GM12801 (cell line): ENCODE measurements around the gene RBM14.

Experiments
- TF ChIP-seq, protein P1 (sequence below): IDR thresholded peaks from one replicate; pipeline ENCODE4 v1.5.1; 2011; ENCODE audit warnings: control low read depth; ENCODE audit not compliant: insufficient read length; ENCODE audit errors: extremely low read depth

Gene RBM14

GRCh38 chr11:66663741-66664296 lies 47.4 kb downstream of the RBM14 start:
- TF ChIP-seq, protein P1, sequence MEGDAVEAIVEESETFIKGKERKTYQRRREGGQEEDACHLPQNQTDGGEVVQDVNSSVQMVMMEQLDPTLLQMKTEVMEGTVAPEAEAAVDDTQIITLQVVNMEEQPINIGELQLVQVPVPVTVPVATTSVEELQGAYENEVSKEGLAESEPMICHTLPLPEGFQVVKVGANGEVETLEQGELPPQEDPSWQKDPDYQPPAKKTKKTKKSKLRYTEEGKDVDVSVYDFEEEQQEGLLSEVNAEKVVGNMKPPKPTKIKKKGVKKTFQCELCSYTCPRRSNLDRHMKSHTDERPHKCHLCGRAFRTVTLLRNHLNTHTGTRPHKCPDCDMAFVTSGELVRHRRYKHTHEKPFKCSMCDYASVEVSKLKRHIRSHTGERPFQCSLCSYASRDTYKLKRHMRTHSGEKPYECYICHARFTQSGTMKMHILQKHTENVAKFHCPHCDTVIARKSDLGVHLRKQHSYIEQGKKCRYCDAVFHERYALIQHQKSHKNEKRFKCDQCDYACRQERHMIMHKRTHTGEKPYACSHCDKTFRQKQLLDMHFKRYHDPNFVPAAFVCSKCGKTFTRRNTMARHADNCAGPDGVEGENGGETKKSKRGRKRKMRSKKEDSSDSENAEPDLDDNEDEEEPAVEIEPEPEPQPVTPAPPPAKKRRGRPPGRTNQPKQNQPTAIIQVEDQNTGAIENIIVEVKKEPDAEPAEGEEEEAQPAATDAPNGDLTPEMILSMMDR = no peak

DNA sequence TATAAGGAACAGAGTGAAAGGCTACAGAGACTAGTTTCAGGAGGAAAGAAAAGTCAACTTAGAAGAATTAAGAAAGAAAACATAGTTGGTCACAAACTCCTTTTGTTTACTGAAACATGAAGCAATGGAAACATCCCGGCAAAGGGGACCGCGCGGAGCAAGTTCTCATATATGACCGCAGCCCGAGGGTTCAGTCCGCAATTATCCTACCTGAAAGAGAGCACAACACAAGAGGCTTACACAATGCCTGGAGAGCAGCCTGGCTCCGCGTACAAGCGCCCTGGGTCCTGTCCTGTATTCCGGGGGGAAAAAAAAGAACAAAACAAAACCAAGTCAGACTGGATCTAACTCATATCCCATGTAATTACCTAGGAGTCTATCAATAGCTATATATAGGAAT lies 48.9 kb downstream of the RBM14 start:
- TF ChIP-seq, protein P1 = no peak

DNA sequence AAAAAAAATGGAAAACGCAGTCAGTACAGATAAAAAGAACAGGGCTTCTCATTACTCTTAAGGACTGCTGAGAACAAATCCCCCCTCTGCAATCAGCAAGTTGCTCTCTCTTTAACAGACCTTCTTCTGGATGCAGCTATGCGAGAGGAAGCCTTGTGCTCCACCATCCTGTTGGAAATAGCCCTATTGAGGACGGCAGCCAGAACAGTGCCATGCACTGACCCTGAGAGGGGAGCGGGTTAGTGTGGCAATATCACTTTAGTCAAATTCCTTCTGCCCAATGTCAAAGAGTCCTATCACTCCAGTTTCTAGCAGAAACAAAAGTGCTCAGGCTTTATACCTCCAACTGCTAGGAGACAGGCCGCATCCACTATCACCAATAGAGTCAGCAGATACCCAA lies 54.4 kb downstream of the RBM14 start:
- TF ChIP-seq, protein P1 = no peak

DNA sequence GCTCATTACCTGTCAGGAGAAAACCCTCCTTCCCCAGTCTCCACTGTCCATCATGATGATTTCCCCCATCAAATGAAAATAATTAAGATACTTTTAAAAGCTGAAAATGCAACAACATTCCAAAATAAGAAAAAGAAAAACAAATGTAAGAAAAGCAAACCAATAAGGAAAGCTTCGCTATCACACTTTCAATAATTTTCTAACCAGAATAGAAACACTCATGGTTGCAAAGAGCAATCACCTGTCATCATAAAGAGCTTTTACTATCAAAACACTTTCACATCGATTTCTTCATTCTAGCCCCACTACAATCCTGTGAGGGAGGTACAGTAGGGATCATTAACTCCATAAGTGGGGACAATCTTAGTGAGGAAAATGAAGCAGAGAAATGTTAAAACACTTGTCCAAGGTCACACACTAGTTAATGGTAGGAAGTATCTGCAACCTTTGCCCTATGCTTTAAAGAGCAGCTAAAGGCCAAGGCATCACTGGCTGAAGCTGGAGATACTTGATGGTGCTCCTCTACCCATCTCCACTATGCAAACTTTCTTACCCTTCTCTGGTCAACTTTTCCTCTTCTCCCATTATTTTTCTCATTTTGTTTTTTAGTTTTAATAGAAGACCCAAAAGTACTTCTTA lies 58.7 kb downstream of the RBM14 start:
- TF ChIP-seq, protein P1 = no peak

DNA sequence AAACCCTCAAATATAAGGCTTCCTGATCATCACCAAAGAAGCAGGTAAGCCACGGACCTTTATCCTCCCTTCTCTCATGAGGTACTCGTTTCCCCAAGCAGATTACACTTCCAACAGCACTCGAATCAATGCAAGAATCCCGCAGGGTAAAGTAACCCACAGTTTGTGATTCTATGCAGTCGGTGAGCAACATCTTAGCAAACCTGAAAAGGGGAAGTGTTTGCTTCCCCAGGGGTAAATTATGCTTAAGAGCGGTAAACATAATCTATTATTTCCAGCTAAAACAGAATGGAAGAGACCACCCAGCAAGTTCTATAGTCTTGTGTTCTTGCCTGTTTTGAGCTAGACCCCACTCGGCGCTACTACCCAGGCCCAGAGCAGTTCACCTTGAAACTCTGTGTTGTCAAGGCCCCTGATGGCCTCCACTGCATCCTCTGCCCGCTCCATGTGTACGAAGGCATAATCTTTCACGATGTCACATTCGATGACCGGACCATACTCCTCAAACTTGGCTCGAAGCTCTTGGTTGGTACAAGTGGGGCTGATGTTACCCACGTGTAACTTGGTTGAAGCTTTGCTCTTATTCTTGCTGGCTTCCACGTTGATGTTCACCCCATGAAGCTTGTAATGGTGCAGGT lies 60.0 kb downstream of the RBM14 start:
- TF ChIP-seq, protein P1 = no peak
